Activated naive CD4-positive, alpha-beta T cell treated with Interleukin-2 at 50 U/mL for 16 hours (primary cell): ENCODE data around the gene RAP1GDS1.

ENCODE experiments used
- DNase-seq: peaks from one replicate; pipeline ENCODE4 v3.0.0-alpha.2; 2020

The RAP1GDS1 gene

GRCh38 chr4:98485816-98486345, 224.7 kb downstream of the RAP1GDS1 start:
- DNase-seq = no peak

- no peak for DNase-seq
These were observed 229.1 kb downstream of the RAP1GDS1 start for GRCh38 chr4:98490251-98490650.

- no peak for DNase-seq
These were observed 230.8 kb downstream of the RAP1GDS1 start for GRCh38 chr4:98491899-98492559.

- no peak for DNase-seq
These were observed 232.1 kb downstream of the RAP1GDS1 start for GRCh38 chr4:98493296-98493695.
